Natural killer cell (primary cell): Measurements from ENCODE around the gene KIAA0513. TPM values are rescaled to one million over a fixed set of nuclear protein-coding genes. Genes with fewer than 3 reads are reported as not detected.

Experiments
- ATAC-seq, 3 donors: fragments of 150-1000 bp in 2 of 3; fragments of 200-7000 bp in 1 of 3; cut with Tn5 transposase; 1 replicate in 1 of 3; 2 replicates in 2 of 3; pipeline ENCODE4 v1.10.0; 2021; ENCODE audit warnings: mild to moderate bottlenecking in 2 of 3, moderate library complexity in 2 of 3
- DNase-seq, 2 donors: peaks; one replicate each; pipeline versions ENCODE4 v3.0.0 to v3.0.0-alpha.2; 2013 to 2021; ENCODE audit warnings: mixed read lengths in 1 of 2
- H3K27ac ChIP-seq: one replicate; pipeline ENCODE4 v1.5.1; 2013; ENCODE audit warnings: mild to moderate bottlenecking, low read length
- H3K27me3 ChIP-seq: one replicate; pipeline ENCODE4 v1.6.1; 2013; ENCODE audit warnings: low read length; ENCODE audit not compliant: control insufficient read depth, insufficient read depth
- H3K36me3 ChIP-seq: one replicate; pipeline ENCODE4 v1.6.1; 2013; ENCODE audit warnings: low read length; ENCODE audit not compliant: control insufficient read depth, insufficient read depth
- H3K4me1 ChIP-seq: one replicate; pipeline ENCODE4 v1.6.1; 2013; ENCODE audit warnings: low read length; ENCODE audit not compliant: control insufficient read depth, insufficient read depth
- H3K4me3 ChIP-seq: one replicate; pipeline ENCODE4 v1.5.1; 2013; ENCODE audit warnings: low read length
- H3K9me3 ChIP-seq: one replicate; pipeline ENCODE4 v1.6.1; 2013; ENCODE audit warnings: low read length; ENCODE audit not compliant: control insufficient read depth, insufficient read depth
- H3K27ac Mint-ChIP-seq, 2 donors: one replicate each; pipeline ENCODE4 v1.8.0; 2022; ENCODE audit warnings: mild to moderate bottlenecking in 2 of 2, mixed read lengths in 2 of 2, moderate library complexity in 1 of 2
- H3K27me3 Mint-ChIP-seq, 2 donors: one replicate each; pipeline ENCODE4 v1.8.0; 2022; ENCODE audit warnings: low read depth in 2 of 2, mixed read lengths in 2 of 2
- H3K36me3 Mint-ChIP-seq: one replicate; pipeline ENCODE4 v1.8.0; 2022; ENCODE audit warnings: mixed read lengths
- H3K4me1 Mint-ChIP-seq, 2 donors: one replicate each; pipeline ENCODE4 v1.8.0; 2022; ENCODE audit warnings: mixed read lengths in 2 of 2
- H3K4me3 Mint-ChIP-seq: one replicate; pipeline ENCODE4 v1.8.0; 2022; ENCODE audit warnings: mild to moderate bottlenecking, moderate library complexity, mixed read lengths
- H3K9me3 Mint-ChIP-seq, 2 donors: one replicate each; pipeline ENCODE4 v1.8.0; 2022; ENCODE audit warnings: mixed read lengths in 2 of 2
- WGBS: methylation state at CpG from one replicate; pipeline ENCODE4 v1.1.7; 2013; ENCODE audit warnings: missing lambda C conversion rate; ENCODE audit not compliant: insufficient coverage; 5-methylcytosine and 5-hydroxymethylcytosine counted together
- intact Hi-C: fragments of 100-400 bp; cut with micrococcal nuclease; formaldehyde crosslinking; loops from one replicate; pipeline ENCODE4 v1.14.2; 2022
- total RNA-seq, 4 donors: library from RNA; stranded (reverse); fragments of 120-200 nt in 1 of 4; gene quantifications; one replicate each; pipeline versions ENCODE4 v1.2.3 to v1.2.4, GENCODE V29; 2013 to 2022
- TF ChIP-seq, protein P1 (sequence below): fragments of 200-600 bp; IDR thresholded peaks from one replicate; pipeline ENCODE4 v1.8.0; 2022; ENCODE audit warnings: antibody characterized with exemption

Gene KIAA0513
- total RNA-seq, 3 donors from 2014 or later (not counting 1 experiment from before 2014, with no cell fraction given) = 7.9 to 17.7 (median 12.1) TPM

DNA sequence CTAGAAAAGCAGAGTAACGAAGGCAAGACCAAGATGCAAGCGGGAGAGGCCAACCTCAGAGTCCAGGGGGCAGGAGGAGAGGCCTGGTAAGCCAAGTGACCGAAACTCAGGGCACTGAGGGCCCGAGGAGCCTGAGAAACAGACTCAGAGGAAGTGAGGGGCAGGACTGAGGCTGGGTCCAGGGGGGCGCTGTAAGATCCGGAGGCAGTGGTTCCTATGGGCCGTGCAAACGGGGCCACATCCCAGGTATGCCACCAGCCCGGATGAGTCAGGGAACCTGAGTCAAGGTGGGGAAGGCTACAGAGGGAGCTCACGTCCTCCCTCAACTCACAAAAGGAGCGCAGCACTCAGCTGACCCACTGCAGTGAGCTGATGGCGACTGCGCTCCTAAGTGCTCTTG, 24.5 kb upstream of the KIAA0513 start:
- no peaks in the 10 kb centered on the region for H3K9me3 Mint-ChIP-seq
- Histone ChIP-seq H3K27me3 (no peaks in the 10 kb centered on the region), H3K27ac (no peak overlapping the region), H3K36me3 (peaks cover 5% of the 10 kb centered on the region), H3K4me1 (peaks cover 27% of the 10 kb centered on the region), H3K4me3 (no peak overlapping the region), H3K9me3 (no peaks in the 10 kb centered on the region)
- intact Hi-C loops = no loop called here
- 91% methylated on average over 13 of the region's 13 CpGs for WGBS
- peak overlapping the region in 1 of 2 donors; percentile 78 for H3K27ac Mint-ChIP-seq
- H3K4me1 Mint-ChIP-seq = peaks cover 57 to 62% of the 10 kb centered on the region in 2 donors
- TF ChIP-seq, protein P1, sequence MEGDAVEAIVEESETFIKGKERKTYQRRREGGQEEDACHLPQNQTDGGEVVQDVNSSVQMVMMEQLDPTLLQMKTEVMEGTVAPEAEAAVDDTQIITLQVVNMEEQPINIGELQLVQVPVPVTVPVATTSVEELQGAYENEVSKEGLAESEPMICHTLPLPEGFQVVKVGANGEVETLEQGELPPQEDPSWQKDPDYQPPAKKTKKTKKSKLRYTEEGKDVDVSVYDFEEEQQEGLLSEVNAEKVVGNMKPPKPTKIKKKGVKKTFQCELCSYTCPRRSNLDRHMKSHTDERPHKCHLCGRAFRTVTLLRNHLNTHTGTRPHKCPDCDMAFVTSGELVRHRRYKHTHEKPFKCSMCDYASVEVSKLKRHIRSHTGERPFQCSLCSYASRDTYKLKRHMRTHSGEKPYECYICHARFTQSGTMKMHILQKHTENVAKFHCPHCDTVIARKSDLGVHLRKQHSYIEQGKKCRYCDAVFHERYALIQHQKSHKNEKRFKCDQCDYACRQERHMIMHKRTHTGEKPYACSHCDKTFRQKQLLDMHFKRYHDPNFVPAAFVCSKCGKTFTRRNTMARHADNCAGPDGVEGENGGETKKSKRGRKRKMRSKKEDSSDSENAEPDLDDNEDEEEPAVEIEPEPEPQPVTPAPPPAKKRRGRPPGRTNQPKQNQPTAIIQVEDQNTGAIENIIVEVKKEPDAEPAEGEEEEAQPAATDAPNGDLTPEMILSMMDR = no peak
- no peaks in the 10 kb centered on the region for H3K27me3 Mint-ChIP-seq
- ATAC-seq (peak in 1 of 3 donors; percentile 18), DNase-seq (no peak)
- H3K4me3 Mint-ChIP-seq = no peak overlapping the region
- no peaks in the 10 kb centered on the region for H3K36me3 Mint-ChIP-seq

DNA sequence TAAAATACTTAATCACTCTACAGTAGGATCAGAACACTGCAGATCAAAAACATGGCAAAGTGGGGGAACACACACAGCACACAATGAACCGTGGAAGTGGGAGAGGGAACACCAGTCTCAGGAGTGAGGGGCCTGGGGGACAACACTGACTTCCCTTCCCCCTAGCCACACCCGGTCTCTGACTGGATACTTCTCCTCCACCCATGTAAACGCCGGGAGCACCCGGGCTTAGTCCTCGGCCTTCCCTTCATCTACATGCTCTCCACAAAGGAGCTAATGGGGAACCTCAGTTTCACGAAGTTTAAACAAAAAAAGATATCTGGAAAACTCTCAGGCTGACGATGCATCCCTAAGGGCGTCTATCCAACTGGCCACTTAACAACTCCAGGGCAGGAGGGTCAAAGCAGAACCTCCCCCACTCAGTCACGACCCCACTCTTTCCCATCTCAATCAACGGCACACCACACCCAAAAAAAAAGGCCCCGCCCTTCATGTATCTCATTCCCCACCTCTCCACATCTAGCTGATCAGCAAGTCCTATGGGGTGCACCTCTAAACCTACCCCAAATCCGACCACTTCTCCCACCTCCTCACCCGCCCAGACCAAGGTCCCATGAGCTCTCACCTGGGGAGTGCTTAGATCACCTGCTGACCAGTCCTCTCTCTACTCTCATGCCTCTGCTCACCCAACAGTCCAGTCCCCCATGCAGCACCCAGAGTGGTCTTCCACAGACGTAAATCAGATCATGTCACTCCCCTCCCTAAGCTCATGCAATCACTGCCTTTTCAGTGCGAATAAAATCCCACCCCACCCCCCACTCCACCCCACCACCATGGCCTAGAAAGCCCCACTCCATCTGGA, 23.6 kb upstream of the KIAA0513 start:
- peaks cover 27% of the 10 kb centered on the region for H3K4me1 ChIP-seq
- Mint-ChIP-seq H3K4me3 (no peak overlapping the region), H3K36me3 (no peaks in the 10 kb centered on the region), H3K27ac (peak overlapping the region in 1 of 2 donors; percentile 78), H3K4me1 (peaks cover 57 to 66% of the 10 kb centered on the region in 2 donors), H3K27me3 (no peaks in the 10 kb centered on the region), H3K9me3 (no peaks in the 10 kb centered on the region)
- peaks cover 5% of the 10 kb centered on the region for H3K36me3 ChIP-seq
- DNase-seq (no peak), ATAC-seq (no peak)
- H3K9me3 ChIP-seq = no peaks in the 10 kb centered on the region
- TF ChIP-seq, protein P1 = no peak
- intact Hi-C loops = no loop called here
- H3K27me3 ChIP-seq = no peaks in the 10 kb centered on the region
- H3K4me3 ChIP-seq = no peak overlapping the region
- no peak overlapping the region for H3K27ac ChIP-seq
- WGBS = 87% methylated on average over 16 of the region's 16 CpGs

DNA sequence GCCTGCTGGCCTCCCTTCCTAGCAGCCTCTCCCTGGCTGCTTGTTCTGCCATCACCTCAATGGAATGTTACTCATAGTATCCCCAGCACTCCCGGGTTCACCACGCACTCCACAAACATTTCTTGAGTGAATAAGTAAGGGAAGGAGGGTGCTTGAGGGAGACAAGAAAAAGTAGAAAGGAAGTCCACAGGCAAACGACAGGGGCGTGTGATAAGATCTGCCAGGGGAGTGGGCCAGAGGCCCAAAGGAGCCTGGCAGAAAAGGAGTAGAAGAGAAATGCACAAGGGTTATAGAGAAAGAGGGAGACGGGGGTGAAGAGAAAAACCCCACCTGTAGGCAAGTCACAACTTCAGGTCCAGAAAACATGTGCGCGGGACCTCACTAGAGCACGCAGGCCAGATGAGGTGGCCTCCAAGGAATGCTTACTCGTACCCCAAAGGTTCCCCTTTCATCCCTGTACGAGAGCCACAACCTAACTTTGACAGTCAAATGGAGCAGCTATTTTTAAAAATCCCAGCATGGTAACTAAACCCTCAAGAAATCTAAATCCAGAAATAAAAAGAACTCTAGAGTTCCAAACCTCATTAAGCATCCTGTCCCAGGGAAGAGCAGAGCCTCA, 22.9 kb upstream of the KIAA0513 start:
- Histone ChIP-seq H3K9me3 (no peaks in the 10 kb centered on the region), H3K27me3 (no peaks in the 10 kb centered on the region), H3K27ac (no peak overlapping the region), H3K4me3 (no peak overlapping the region), H3K4me1 (peaks cover 28% of the 10 kb centered on the region), H3K36me3 (peaks cover 3% of the 10 kb centered on the region)
- DNase-seq (no peak), ATAC-seq (no peak)
- H3K4me3 Mint-ChIP-seq = no peak overlapping the region
- peaks cover 51 to 66% of the 10 kb centered on the region in 2 donors for H3K4me1 Mint-ChIP-seq
- TF ChIP-seq, protein P1 = no peak
- no peaks in the 10 kb centered on the region for H3K27me3 Mint-ChIP-seq
- H3K9me3 Mint-ChIP-seq = no peaks in the 10 kb centered on the region
- H3K27ac Mint-ChIP-seq = peak overlapping the region in 1 of 2 donors; percentile 43
- intact Hi-C loops = no loop called here
- 67% methylated on average over 8 of the region's 10 CpGs for WGBS
- H3K36me3 Mint-ChIP-seq = no peaks in the 10 kb centered on the region
